ENCODE results near the gene POLR2L. TPM values are rescaled to one million over a fixed set of nuclear protein-coding genes. Genes with fewer than 3 reads are reported as not detected.

Gene POLR2L
- total and polyA plus RNA-seq, 2 of the 13 experiments (the other 11 are each of a cell fraction or from before 2014, with no cell fraction given): 104 to 114 TPM

- TF ChIP-seq, protein P1, sequence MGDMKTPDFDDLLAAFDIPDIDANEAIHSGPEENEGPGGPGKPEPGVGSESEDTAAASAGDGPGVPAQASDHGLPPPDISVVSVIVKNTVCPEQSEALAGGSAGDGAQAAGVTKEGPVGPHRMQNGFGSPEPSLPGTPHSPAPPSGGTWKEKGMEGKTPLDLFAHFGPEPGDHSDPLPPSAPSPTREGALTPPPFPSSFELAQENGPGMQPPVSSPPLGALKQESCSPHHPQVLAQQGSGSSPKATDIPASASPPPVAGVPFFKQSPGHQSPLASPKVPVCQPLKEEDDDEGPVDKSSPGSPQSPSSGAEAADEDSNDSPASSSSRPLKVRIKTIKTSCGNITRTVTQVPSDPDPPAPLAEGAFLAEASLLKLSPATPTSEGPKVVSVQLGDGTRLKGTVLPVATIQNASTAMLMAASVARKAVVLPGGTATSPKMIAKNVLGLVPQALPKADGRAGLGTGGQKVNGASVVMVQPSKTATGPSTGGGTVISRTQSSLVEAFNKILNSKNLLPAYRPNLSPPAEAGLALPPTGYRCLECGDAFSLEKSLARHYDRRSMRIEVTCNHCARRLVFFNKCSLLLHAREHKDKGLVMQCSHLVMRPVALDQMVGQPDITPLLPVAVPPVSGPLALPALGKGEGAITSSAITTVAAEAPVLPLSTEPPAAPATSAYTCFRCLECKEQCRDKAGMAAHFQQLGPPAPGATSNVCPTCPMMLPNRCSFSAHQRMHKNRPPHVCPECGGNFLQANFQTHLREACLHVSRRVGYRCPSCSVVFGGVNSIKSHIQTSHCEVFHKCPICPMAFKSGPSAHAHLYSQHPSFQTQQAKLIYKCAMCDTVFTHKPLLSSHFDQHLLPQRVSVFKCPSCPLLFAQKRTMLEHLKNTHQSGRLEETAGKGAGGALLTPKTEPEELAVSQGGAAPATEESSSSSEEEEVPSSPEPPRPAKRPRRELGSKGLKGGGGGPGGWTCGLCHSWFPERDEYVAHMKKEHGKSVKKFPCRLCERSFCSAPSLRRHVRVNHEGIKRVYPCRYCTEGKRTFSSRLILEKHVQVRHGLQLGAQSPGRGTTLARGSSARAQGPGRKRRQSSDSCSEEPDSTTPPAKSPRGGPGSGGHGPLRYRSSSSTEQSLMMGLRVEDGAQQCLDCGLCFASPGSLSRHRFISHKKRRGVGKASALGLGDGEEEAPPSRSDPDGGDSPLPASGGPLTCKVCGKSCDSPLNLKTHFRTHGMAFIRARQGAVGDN (CRISPR knock-in tag; IDR thresholded peaks at IDR 0.05): peak; percentile 69
- TF ChIP-seq ZSCAN20 (CRISPR knock-in tag; IDR thresholded peaks at IDR 0.05; ENCODE audit: borderline replicate concordance): no peak
- TF ChIP-seq KDM6A (CRISPR knock-in tag; IDR thresholded peaks at IDR 0.05; ENCODE audit: low read depth): no peak
- TF ChIP-seq FOXA3 (CRISPR knock-in tag; IDR thresholded peaks at IDR 0.05): no peak
- TF ChIP-seq, protein P2, sequence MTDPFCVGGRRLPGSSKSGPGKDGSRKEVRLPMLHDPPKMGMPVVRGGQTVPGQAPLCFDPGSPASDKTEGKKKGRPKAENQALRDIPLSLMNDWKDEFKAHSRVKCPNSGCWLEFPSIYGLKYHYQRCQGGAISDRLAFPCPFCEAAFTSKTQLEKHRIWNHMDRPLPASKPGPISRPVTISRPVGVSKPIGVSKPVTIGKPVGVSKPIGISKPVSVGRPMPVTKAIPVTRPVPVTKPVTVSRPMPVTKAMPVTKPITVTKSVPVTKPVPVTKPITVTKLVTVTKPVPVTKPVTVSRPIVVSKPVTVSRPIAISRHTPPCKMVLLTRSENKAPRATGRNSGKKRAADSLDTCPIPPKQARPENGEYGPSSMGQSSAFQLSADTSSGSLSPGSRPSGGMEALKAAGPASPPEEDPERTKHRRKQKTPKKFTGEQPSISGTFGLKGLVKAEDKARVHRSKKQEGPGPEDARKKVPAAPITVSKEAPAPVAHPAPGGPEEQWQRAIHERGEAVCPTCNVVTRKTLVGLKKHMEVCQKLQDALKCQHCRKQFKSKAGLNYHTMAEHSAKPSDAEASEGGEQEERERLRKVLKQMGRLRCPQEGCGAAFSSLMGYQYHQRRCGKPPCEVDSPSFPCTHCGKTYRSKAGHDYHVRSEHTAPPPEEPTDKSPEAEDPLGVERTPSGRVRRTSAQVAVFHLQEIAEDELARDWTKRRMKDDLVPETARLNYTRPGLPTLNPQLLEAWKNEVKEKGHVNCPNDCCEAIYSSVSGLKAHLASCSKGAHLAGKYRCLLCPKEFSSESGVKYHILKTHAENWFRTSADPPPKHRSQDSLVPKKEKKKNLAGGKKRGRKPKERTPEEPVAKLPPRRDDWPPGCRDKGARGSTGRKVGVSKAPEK (CRISPR knock-in tag; IDR thresholded peaks at IDR 0.05; ENCODE audit: borderline replicate concordance): no peak
- no peak for TF ChIP-seq FOSL1 (CRISPR knock-in tag; IDR thresholded peaks at IDR 0.05; ENCODE audit: borderline replicate concordance)
- TF ChIP-seq BCL3 (CRISPR knock-in tag; IDR thresholded peaks at IDR 0.05): no peak; the same call in 1 of the 2 replicates
- TF ChIP-seq ZNF207 (IDR thresholded peaks at IDR 0.05; ENCODE audit: borderline replicate concordance): no peak
- TF ChIP-seq FOXP1 (IDR thresholded peaks at IDR 0.05): no peak
- TF ChIP-seq FOXP1 (CRISPR knock-in tag; IDR thresholded peaks at IDR 0.05): no peak
- no peak for TF ChIP-seq ZNF577 (CRISPR knock-in tag; IDR thresholded peaks at IDR 0.05; ENCODE audit: borderline replicate concordance, low read depth)
- TF ChIP-seq ZNF615 (CRISPR knock-in tag; IDR thresholded peaks at IDR 0.05; ENCODE audit: borderline replicate concordance): no peak
- TF ChIP-seq MAFG (CRISPR knock-in tag; IDR thresholded peaks at IDR 0.05): no peak
- TF ChIP-seq GTF2F1 (IDR thresholded peaks at IDR 0.05; ENCODE audit: low read length): no peak
- no peak for TF ChIP-seq MLLT10 (CRISPR knock-in tag; IDR thresholded peaks at IDR 0.05)
- TF ChIP-seq MYC (CRISPR knock-in tag; IDR thresholded peaks at IDR 0.05; ENCODE audit: borderline replicate concordance): peak; percentile 76
- TF ChIP-seq, protein P3, sequence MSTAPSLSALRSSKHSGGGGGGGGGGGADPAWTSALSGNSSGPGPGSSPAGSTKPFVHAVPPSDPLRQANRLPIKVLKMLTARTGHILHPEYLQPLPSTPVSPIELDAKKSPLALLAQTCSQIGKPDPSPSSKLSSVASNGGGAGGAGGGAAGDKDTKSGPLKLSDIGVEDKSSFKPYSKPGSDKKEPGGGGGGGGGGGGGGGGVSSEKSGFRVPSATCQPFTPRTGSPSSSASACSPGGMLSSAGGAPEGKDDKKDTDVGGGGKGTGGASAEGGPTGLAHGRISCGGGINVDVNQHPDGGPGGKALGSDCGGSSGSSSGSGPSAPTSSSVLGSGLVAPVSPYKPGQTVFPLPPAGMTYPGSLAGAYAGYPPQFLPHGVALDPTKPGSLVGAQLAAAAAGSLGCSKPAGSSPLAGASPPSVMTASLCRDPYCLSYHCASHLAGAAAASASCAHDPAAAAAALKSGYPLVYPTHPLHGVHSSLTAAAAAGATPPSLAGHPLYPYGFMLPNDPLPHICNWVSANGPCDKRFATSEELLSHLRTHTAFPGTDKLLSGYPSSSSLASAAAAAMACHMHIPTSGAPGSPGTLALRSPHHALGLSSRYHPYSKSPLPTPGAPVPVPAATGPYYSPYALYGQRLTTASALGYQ (CRISPR knock-in tag; IDR thresholded peaks at IDR 0.05): no peak
- TF ChIP-seq, protein P4, sequence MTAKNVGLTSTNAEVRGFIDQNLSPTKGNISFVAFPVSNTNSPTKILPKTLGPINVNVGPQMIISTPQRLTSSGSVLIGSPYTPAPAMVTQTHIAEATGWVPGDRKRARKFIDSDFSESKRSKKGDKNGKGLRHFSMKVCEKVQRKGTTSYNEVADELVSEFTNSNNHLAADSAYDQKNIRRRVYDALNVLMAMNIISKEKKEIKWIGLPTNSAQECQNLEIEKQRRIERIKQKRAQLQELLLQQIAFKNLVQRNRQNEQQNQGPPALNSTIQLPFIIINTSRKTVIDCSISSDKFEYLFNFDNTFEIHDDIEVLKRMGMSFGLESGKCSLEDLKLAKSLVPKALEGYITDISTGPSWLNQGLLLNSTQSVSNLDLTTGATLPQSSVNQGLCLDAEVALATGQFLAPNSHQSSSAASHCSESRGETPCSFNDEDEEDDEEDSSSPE (CRISPR knock-in tag; IDR thresholded peaks at IDR 0.05): no peak
- TF ChIP-seq MZF1 (CRISPR knock-in tag; IDR thresholded peaks at IDR 0.05; ENCODE audit: borderline replicate concordance): no peak
Measured at GRCh38 chr11:797296-798092, 44.8 kb downstream of the POLR2L start (continued).
